Subcutaneous adipose tissue (tissue), 4 donors: ENCODE measurements around the gene NUB1. TPM values are rescaled to one million over a fixed set of nuclear protein-coding genes. Genes with fewer than 3 reads are reported as not detected.

ENCODE experiments used
- CTCF ChIP-seq: fragments of 450-650 bp; IDR thresholded peaks from one replicate; pipeline ENCODE4 v1.5.1; 2016; ENCODE audit warnings: low read depth, mild to moderate bottlenecking, control low read depth, antibody characterized with exemption, moderate library complexity
- total RNA-seq, 4 donors: library from RNA; depleted of rRNA; stranded (reverse); fragments of >200 nt; gene quantifications; one replicate each; pipeline ENCODE4 v1.1.0, GENCODE V29; 2016

The NUB1 gene
- total RNA-seq, 4 donors from 2014 or later: 59.2 to 95.4 (median 66.1) TPM

GRCh38 chr7:151386301-151387160 lies 44.9 kb downstream of the NUB1 start:
- TF ChIP-seq CTCF: no peak

- TF ChIP-seq CTCF: no peak
Observed at GRCh38 chr7:151387161-151388006, 45.8 kb downstream of the NUB1 start.

- TF ChIP-seq CTCF: no peak
Observed at GRCh38 chr7:151388007-151388297, 46.3 kb downstream of the NUB1 start.

- TF ChIP-seq CTCF: no peak
Observed at GRCh38 chr7:151388430-151388829, 46.8 kb downstream of the NUB1 start.

GRCh38 chr7:151389096-151389767 lies 47.6 kb downstream of the NUB1 start:
- TF ChIP-seq CTCF: no peak

GRCh38 chr7:151389768-151390597 lies 48.4 kb downstream of the NUB1 start:
- TF ChIP-seq CTCF: no peak
